Stimulated activated CD4-positive, alpha-beta T cell treated with anti-CD3 and anti-CD28 coated beads, Interleukin-1b, Interleukin-23, amount 100 ng/mL, for 48 hours (primary cell): ENCODE measurements around the gene POLA1.
"Not testable (repeated sequence)": the region's sequence is repeated elsewhere in the genome, so short reads cannot be mapped to it uniquely, and the experiment has no call there.

Experiments used
- DNase-seq: peaks from one replicate; pipeline ENCODE4 v3.0.0-alpha.2; 2020

The POLA1 gene, protein sequence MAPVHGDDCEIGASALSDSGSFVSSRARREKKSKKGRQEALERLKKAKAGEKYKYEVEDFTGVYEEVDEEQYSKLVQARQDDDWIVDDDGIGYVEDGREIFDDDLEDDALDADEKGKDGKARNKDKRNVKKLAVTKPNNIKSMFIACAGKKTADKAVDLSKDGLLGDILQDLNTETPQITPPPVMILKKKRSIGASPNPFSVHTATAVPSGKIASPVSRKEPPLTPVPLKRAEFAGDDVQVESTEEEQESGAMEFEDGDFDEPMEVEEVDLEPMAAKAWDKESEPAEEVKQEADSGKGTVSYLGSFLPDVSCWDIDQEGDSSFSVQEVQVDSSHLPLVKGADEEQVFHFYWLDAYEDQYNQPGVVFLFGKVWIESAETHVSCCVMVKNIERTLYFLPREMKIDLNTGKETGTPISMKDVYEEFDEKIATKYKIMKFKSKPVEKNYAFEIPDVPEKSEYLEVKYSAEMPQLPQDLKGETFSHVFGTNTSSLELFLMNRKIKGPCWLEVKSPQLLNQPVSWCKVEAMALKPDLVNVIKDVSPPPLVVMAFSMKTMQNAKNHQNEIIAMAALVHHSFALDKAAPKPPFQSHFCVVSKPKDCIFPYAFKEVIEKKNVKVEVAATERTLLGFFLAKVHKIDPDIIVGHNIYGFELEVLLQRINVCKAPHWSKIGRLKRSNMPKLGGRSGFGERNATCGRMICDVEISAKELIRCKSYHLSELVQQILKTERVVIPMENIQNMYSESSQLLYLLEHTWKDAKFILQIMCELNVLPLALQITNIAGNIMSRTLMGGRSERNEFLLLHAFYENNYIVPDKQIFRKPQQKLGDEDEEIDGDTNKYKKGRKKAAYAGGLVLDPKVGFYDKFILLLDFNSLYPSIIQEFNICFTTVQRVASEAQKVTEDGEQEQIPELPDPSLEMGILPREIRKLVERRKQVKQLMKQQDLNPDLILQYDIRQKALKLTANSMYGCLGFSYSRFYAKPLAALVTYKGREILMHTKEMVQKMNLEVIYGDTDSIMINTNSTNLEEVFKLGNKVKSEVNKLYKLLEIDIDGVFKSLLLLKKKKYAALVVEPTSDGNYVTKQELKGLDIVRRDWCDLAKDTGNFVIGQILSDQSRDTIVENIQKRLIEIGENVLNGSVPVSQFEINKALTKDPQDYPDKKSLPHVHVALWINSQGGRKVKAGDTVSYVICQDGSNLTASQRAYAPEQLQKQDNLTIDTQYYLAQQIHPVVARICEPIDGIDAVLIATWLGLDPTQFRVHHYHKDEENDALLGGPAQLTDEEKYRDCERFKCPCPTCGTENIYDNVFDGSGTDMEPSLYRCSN (N-terminal part only)

DNA sequence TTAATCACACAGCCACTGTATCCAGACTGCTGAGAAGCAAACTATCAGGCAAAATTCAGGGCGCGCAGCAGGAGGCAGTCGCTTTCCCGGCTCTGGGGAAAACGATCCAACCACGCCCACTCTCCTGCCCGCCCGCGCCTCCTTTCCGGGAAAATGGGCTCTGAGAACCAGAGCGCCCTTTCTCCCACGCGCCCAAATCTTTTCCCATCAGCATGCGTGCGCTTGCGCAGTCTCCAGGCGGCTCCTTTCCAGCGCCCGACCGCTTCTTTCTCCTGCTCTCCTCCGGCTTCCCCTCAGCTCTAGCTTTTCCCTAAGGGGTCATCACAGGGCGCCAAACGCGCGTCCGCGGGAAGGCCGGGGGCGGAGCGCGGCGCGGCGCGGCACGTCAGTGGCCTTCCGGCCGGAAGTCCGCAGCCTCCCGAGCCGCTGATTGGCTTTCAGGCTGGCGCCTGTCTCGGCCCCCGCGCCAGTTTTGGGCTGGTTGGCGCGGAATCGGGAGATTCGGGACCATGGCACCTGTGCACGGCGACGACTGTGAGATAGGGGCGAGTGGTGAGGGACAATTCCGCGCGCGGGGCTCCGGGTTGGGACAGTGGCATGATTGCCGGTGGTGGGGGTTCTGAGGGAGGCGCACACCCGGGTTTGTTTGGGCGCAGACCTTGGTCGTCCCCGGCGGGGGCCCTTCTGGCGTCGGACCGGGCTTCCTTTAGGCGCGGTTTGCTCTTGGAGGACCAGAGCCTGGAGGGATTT lies at the start of gene POLA1:
POLA1 (plus strand) TSS at position 466 of the 750 bp plus-strand sequence; CDS start at position 510, 44 bp downstream.
- peak; percentile 87 for DNase-seq

- no peak for DNase-seq
Observed at GRCh38 chrX:24646006-24646405, 47.7 kb upstream of the POLA1 start.

DNA sequence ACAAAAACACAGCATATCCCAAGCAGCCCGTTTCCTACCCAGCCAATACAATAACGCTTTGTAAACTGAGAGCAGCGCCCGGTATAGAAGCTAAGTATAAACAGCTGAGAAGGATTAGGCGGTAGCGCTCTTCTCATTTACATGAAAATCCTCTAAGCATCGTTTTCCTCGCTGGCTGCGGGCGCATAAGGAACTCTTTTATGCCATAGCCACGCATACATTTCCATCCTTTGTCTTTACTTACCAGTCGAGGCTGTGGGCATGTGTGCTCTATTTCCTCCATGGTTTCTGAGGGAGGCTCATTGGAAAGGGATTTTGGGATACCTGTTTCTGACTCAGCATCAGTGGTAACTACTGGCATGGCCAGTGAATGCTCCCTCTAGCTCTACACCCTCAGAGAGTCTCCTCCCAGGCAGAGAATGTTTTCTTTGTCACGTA lies 47.0 kb upstream of the POLA1 start:
- no peak for DNase-seq

DNA sequence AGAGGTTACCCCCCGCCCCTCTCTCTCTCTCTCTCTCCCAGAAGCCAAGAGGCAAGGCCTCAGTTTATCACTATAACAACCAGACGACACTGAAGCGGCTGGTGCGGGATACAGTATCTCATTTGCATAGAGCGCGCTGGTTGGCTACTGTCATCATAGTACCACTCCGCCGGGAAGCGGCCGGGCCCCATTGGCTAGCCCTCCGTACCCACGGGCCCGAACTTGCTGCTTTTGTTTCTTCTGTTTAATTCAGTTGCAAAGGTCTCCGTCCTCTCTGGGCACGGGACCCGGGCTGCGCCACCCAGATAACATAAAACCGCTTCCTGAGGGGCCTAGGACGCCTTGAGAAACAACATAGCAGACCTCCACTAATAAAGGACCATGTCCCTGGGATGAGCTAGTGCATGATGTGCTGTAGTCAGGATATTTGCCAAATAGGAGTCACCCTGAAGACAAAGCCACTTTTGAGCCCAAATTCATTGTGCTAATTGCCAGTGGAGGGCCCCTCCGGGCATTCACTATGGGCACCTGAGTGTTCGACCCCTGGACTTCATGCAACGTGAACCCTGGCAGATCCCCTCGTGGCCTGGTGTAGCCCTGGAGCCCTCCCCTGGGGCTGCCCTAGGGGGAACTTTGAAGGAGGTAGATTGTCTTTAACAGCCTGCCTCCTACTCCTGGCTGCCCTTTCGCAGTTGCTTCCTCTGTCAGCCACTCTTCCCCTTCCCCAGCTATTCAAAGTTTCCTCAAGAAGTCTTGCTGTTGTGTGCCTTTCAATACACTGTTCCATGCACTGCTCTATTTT lies 46.3 kb upstream of the POLA1 start, which contains the start of gene PCYT1B:
PCYT1B (minus strand) TSS at position 91 of the 802 bp plus-strand sequence. CDS start 242 bp downstream, outside the sequence.
- peak; percentile 49 for DNase-seq

DNA sequence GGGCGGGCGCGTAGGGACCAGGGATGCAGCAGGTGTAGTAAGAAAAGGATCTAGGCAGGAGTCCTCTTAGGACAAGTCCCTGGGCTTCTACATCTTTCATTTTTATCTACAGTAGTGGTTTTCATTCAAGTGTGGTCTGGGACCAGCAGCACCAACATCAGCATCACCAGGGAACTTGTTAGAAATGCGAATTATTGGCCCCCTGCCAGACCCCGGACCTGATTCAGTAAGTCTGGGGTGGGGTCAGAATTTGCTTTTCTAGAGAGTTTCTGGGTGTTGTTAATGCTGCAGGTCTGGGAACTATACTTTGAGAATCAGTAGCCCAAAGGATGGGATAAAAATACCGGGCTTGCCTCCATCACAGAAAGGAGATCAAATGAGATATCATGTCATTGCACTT lies 45.2 kb upstream of the POLA1 start:
- DNase-seq, result no peak

DNA sequence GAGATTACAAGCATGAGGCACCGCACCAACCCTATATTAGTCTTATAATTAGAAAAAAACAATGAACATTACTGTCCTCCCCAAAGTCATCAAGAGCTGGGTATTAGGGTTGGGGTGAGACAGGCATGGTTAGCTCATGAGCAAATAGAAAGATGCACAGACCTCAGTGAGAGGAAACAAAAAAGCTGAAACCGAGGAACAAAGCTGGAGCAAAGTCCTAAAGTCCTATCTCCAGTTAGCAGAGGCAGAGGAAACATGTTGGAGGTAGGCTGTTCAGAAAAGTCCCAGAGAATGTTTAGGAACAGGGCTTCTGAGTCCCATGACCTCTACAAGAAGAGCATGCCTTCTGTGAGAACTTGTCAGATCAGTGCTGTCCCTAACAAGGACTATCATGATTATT lies 41.9 kb upstream of the POLA1 start:
- DNase-seq, result no peak

- DNase-seq, result not testable (repeated sequence)
Observed at GRCh38 chrX:24655679-24656078, 38.0 kb upstream of the POLA1 start.

DNA sequence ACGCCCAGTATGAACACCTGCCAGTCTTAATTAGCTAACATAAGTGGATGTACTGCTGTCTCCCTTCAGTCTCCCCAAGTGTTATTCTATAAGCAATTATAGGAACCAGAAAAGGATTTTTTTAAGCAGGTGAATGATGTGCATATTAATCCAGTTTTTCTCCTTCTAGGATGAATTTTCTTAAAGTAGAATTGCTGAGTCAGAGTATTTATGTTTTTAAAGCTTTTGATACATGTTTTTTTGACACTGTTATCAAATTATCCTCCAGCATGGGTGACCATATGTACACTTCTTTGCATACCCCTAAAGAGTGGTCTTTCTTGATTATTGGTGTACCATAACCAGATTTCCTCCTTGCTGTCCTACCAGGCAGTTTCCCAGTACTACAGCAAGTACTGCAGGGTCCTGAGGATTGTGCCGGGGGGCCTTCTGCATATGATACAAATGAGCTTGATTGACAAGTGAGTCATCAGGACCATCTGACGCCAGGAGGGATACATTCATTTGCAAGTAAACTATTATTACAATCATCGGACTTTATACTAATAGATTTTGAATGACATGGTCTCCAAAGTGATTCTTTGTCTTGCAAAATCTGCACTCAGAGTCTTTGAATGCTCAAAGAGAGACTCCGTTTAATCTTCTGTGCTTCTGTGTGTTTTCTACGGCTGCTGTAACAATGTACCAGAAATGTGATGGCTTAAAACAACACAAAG lies 35.9 kb upstream of the POLA1 start:
- no peak for DNase-seq

- no peak for DNase-seq
Observed at GRCh38 chrX:24658421-24658820, 35.3 kb upstream of the POLA1 start.

GRCh38 chrX:24659106-24659505 lies 34.6 kb upstream of the POLA1 start:
- no peak for DNase-seq

DNA sequence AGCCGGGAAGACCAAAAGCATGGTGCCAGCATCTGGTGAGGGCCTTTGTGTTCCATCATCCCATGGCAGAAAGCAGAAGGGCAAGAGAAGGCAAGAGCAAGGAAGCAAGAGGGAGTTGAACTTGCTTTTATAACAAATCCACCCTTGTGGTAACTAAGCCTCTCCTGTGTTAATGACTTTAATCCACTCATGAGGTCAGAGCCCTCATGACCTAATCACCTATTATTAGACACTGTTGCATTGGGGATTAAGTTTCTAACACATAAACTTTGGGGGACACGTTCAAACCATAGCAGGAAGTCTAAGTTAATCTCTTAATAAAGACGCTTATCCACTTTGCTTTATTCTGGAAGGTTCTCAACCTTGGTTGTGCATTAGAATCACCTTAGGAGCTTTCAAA lies 34.1 kb upstream of the POLA1 start:
- DNase-seq, result no peak

GRCh38 chrX:24661292-24661691 lies 32.4 kb upstream of the POLA1 start:
- DNase-seq, result no peak

DNA sequence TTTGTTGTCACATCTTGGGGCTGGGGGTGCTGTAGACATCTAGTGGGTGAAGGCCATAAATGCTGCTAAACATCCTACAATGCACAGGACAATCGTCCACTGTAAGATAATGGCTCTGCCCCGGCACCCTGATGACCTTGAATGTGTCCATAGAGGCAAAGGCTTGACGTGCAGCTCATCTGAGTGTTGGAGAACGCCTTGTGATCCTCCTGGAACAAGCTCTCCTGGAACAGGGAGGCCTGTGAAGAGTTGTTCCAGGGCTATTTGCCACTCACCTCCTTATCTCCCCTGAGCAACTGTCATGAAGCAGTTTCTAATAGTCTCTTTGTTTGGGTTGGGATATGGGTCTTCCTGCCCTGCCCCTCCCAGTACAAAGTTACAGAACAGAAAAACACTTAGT lies 31.4 kb upstream of the POLA1 start:
- no peak for DNase-seq

DNA sequence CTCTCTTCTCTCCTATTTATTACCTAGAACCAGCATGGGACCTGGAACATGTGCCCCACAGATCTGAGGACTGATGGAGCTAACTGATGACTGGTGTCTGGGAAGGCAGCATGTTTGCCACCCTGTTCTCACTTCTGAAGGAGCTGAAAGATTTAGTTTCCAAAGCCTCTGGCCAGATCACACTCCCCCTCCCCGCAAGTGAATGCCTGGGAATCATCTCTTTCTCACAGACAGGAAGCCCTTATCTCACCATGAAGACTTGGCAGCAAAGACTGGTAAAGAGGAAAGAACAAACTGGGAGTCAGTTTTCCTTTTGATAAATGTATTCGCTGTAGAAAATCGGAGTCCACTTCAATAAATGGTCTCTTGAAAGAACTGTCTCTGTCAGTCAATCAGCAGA lies 25.6 kb upstream of the POLA1 start:
- DNase-seq, result no peak

- no peak for DNase-seq
Observed at GRCh38 chrX:24672701-24673190, 21.0 kb upstream of the POLA1 start.

DNA sequence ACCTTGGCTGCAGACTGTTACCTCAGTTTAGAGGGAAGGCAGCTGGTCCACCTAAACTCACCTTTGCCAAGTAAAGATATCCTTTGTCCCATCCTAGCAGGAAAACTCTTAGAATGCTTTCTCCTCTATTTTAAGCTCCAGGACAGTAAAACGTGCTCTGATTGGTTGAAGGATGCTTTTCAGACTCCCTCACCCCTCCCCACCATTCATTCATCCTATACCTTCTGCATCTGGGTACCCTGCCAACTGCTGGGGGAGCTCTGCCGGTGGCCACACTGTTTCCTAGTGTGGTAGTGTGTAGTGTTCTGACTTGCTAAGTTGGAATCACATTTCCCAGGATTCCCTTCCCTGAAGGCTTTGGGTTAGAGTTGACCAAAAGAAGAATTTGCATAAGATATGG lies 20.3 kb upstream of the POLA1 start:
- DNase-seq, result no peak

- no peak for DNase-seq
Observed at GRCh38 chrX:24676403-24677024, 17.2 kb upstream of the POLA1 start.

- peak; percentile 55 for DNase-seq
Observed at GRCh38 chrX:24682739-24683432, 10.8 kb upstream of the POLA1 start.

- no peak for DNase-seq
Observed at GRCh38 chrX:24684048-24684447, 9.7 kb upstream of the POLA1 start.
